Measurements from ENCODE around the gene IGSF9B. TPM values are rescaled to one million over a fixed set of nuclear protein-coding genes. Genes with fewer than 3 reads are reported as not detected.

The IGSF9B gene
- total RNA-seq, 2 experiments from 2014 or later = 0.95 to 2.8 TPM

- Histone ChIP-seq H3K4me2 (ENCODE audit: low read length) (no peak overlapping the region), H4K20me1 (ENCODE audit: insufficient read depth, low read length) (no peaks in the 10 kb centered on the region), H3K27ac (ENCODE audit: low read depth, low read length, poor library complexity, severe bottlenecking) (no peak overlapping the region), H3K9me3 (ENCODE audit: low read length) (no peaks in the 10 kb centered on the region), H2AFZ (ENCODE audit: low read length) (no peak overlapping the region), H3K36me3 (ENCODE audit: insufficient read depth, low read length) (no peaks in the 10 kb centered on the region), H3K9me2 (ENCODE audit: insufficient read depth, low read length) (no peaks in the 10 kb centered on the region), H3K4me3 (ENCODE audit: low read depth, low read length, poor library complexity, severe bottlenecking) (no peak overlapping the region), H3K4me1 (ENCODE audit: insufficient read depth, low read length, poor library complexity, severe bottlenecking) (no peaks in the 10 kb centered on the region), H3K79me2 (ENCODE audit: insufficient read depth, low read depth, low read length) (no peaks in the 10 kb centered on the region)
- TF ChIP-seq EZH2phosphoT487 (IDR thresholded peaks at IDR 0.05; ENCODE audit: borderline replicate concordance, low read depth, low read length) (no peak), CTCF (conservative IDR thresholded peaks at IDR 0.05; ENCODE audit: low read length) (no peak)
- CTCF ChIA-PET (ENCODE audit: unreplicated experiment) = no interaction called here
- POLR2A ChIA-PET = no interaction called here
- no TSS peak for BruUV-seq (replicated peaks)
- intact Hi-C loops (cut with micrococcal nuclease; ENCODE audit: unreplicated experiment) = no loop called here
- no peak for DNase-seq (ENCODE audit: low spot score)
Measured at GRCh38 chr11:133990501-133990900, 33.7 kb upstream of the IGSF9B start.

GRCh38 chr11:133988686-133989410 lies 32.1 kb upstream of the IGSF9B start:
- intact Hi-C loops (cut with micrococcal nuclease; ENCODE audit: unreplicated experiment) = no loop called here
- Histone ChIP-seq H3K79me2 (ENCODE audit: insufficient read depth, low read depth, low read length) (no peaks in the 10 kb centered on the region), H3K9me3 (ENCODE audit: low read length) (no peaks in the 10 kb centered on the region), H3K36me3 (ENCODE audit: insufficient read depth, low read length) (no peaks in the 10 kb centered on the region), H3K4me1 (ENCODE audit: insufficient read depth, low read length, poor library complexity, severe bottlenecking) (no peaks in the 10 kb centered on the region), H4K20me1 (ENCODE audit: insufficient read depth, low read length) (no peaks in the 10 kb centered on the region), H3K4me3 (ENCODE audit: low read depth, low read length, poor library complexity, severe bottlenecking) (no peak overlapping the region), H3K4me2 (ENCODE audit: low read length) (no peak overlapping the region), H3K27ac (ENCODE audit: low read depth, low read length, poor library complexity, severe bottlenecking) (no peak overlapping the region), H3K9me2 (ENCODE audit: insufficient read depth, low read length) (no peaks in the 10 kb centered on the region), H2AFZ (ENCODE audit: low read length) (no peak overlapping the region)
- no peak for TF ChIP-seq CTCF (conservative IDR thresholded peaks at IDR 0.05; ENCODE audit: low read length)
- TF ChIP-seq EZH2phosphoT487 (IDR thresholded peaks at IDR 0.05; ENCODE audit: borderline replicate concordance, low read depth, low read length) = no peak
- no TSS peak for BruUV-seq (replicated peaks)
- POLR2A ChIA-PET = interaction anchor here (0.6 kb wide), 1 partner anchor 165 kb away, joined by 3 read pairs; no protein-coding TSS in a partner anchor
- CTCF ChIA-PET (ENCODE audit: unreplicated experiment) = no interaction called here
- no peak for DNase-seq (ENCODE audit: low spot score)

GRCh38 chr11:133987171-133987570 lies 30.4 kb upstream of the IGSF9B start:
- Histone ChIP-seq H3K4me1 (ENCODE audit: insufficient read depth, low read length, poor library complexity, severe bottlenecking) (no peaks in the 10 kb centered on the region), H3K4me2 (ENCODE audit: low read length) (no peak overlapping the region), H2AFZ (ENCODE audit: low read length) (no peak overlapping the region), H3K9me2 (ENCODE audit: insufficient read depth, low read length) (no peaks in the 10 kb centered on the region), H3K27ac (ENCODE audit: low read depth, low read length, poor library complexity, severe bottlenecking) (no peak overlapping the region), H3K9me3 (ENCODE audit: low read length) (no peaks in the 10 kb centered on the region), H3K36me3 (ENCODE audit: insufficient read depth, low read length) (no peaks in the 10 kb centered on the region), H3K4me3 (ENCODE audit: low read depth, low read length, poor library complexity, severe bottlenecking) (no peak overlapping the region), H3K79me2 (ENCODE audit: insufficient read depth, low read depth, low read length) (no peaks in the 10 kb centered on the region), H4K20me1 (ENCODE audit: insufficient read depth, low read length) (no peaks in the 10 kb centered on the region)
- POLR2A ChIA-PET = no interaction called here
- CTCF ChIA-PET (ENCODE audit: unreplicated experiment) = no interaction called here
- TF ChIP-seq EZH2phosphoT487 (IDR thresholded peaks at IDR 0.05; ENCODE audit: borderline replicate concordance, low read depth, low read length) (no peak), CTCF (conservative IDR thresholded peaks at IDR 0.05; ENCODE audit: low read length) (no peak)
- no peak for DNase-seq (ENCODE audit: low spot score)
- no TSS peak for BruUV-seq (replicated peaks)
- intact Hi-C loops (cut with micrococcal nuclease; ENCODE audit: unreplicated experiment) = no loop called here
